Rectal smooth muscle tissue (tissue), 1 donor: Measurements from ENCODE around the gene COG1.

Experiments
- H3K27ac ChIP-seq: one replicate; pipeline ENCODE4 v1.7.0; 2013; ENCODE audit warnings: low read depth, low read length, inconsistent platforms
- H3K27me3 ChIP-seq: one replicate; pipeline ENCODE4 v1.7.0; 2013; ENCODE audit warnings: low read length; ENCODE audit not compliant: control insufficient read depth, insufficient read depth
- H3K36me3 ChIP-seq: one replicate; pipeline ENCODE4 v1.7.0; 2013; ENCODE audit warnings: low read length; ENCODE audit not compliant: control insufficient read depth, insufficient read depth
- H3K4me1 ChIP-seq: one replicate; pipeline ENCODE4 v1.7.0; 2013; ENCODE audit warnings: low read length; ENCODE audit not compliant: control insufficient read depth, insufficient read depth
- H3K4me3 ChIP-seq: one replicate; pipeline ENCODE4 v1.7.0; 2013; ENCODE audit warnings: low read length
- H3K9ac ChIP-seq: one replicate; pipeline ENCODE4 v1.7.0; 2013; ENCODE audit warnings: low read length

The COG1 gene

DNA sequence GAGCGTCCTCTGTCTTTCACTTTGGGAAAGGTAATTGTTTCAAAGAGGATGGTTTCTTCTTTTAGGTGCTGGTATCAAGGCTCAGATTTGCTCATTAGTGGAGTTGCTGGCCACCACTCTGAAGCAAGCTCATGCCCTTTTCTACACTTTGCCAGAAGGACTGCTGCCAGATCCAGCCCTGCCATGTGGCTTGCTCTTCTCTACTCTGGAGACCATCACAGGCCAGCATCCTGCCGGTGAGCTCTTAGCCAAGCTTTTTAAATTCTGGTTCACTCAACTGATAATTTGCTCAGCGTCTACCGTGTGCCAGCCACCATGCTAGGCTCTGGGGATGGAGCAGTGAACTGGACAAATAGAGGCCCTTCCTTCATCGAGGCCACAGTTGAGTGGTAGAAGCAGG is 4.3 kb downstream of the COG1 start:
- Histone ChIP-seq H3K4me3 (no peak overlapping the region), H3K4me1 (peaks cover 6% of the 10 kb centered on the region), H3K36me3 (peaks cover 43% of the 10 kb centered on the region), H3K9ac (no peak overlapping the region), H3K27me3 (no peaks in the 10 kb centered on the region), H3K27ac (no peak overlapping the region)

DNA sequence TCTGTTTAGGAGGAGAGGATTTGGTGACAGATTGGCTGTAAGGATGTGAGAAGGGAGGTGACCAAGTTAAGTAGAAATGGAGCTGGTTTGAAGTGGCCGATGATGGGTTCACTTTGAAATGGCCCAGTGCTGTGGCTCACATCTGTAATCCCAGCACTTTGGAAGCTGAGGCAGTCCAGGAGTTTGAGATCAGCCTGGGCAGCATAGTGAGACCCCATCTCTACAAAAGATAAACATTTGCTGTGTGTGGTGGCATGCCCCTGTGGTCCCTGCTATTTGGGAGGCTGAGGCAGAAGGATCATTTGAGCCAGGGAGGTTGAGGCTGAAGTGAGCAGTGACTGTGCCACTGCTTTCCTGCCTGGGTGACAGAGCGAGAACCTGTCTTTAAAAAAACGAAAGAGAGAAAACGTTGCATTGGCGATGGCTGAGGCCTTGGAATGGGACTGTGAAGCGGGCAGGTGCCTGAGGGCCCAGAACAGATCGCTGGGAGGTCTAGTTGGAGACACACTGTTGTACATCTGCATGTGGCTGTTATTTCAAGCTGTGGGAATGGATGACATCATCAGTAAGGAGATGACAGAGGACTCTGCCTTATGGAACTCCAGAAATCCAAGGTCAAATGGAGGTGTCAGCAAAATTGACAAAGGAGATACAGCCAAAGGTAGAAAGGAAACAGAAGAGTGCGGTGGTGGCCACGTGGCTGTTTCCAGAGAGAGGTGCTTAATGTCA is 5.5 kb downstream of the COG1 start:
- no peak overlapping the region for H3K4me3 ChIP-seq
- no peaks in the 10 kb centered on the region for H3K27me3 ChIP-seq
- H3K4me1 ChIP-seq = peaks cover 6% of the 10 kb centered on the region
- H3K36me3 ChIP-seq = peaks cover 49% of the 10 kb centered on the region
- no peak overlapping the region for H3K9ac ChIP-seq
- no peak overlapping the region for H3K27ac ChIP-seq

DNA sequence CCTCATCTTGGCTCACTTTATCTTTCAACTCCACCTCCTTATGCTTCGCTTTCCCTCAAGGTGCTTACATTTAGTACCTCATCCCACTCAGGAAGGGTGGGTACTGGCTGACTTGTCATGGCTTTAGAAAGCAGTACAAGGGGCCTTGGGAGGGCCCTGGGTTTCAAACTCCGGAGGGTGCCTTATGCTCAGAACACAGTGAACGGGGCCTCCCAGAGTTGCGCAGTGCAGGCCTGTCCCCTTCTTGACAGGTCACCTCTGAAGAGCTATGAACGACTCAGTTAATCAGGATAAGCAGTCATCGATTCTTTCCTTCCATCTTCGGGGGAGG is 6.0 kb downstream of the COG1 start:
- Histone ChIP-seq H3K27me3 (no peaks in the 10 kb centered on the region), H3K4me3 (no peak overlapping the region), H3K4me1 (peaks cover 1% of the 10 kb centered on the region), H3K27ac (no peak overlapping the region), H3K36me3 (peaks cover 50% of the 10 kb centered on the region), H3K9ac (no peak overlapping the region)

DNA sequence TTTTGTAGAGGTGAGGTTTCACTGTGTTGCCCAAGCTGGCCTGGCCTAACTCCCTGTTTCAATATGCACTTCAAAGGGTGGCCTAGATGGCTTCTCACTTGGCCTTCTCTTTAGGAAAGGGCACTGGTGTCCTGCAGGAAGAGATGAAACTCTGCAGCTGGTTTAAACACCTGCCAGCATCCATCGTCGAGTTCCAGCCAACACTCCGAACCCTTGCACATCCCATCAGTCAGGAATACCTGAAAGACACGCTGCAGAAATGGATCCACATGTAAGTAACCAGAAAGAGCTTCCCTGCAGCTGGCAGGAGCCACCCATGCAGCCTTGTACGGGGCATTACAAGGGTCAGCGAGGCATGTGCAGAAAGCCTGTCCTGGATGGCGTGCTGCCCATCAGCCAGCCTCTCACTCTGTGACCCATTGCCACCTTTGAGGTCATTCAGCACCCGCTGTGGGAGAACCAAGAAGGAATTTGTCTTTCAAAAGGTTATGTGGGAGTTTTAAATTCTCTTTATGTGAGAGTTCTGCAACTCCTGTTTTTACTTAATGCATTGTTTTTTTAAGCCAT is 7.0 kb downstream of the COG1 start:
- Histone ChIP-seq H3K36me3 (peaks cover 53% of the 10 kb centered on the region), H3K27ac (no peak overlapping the region), H3K4me1 (no peaks in the 10 kb centered on the region)

DNA sequence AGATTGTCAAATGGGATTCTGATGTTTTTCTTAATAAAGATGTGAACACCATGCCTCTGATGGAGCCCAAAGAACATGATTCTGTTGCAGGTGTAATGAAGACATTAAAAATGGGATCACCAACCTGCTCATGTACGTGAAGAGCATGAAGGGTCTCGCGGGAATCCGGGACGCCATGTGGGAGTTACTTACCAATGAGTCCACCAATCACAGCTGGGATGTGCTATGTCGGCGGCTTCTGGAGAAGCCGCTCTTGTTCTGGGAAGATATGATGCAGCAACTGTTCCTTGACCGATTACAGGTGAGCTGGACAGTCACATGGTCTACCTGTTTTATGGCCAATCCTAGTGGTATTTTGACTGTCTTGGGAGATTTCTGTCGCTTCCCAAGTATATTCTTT is 7.6 kb downstream of the COG1 start:
- Histone ChIP-seq H3K27ac (no peak overlapping the region), H3K4me3 (no peak overlapping the region), H3K36me3 (peaks cover 56% of the 10 kb centered on the region), H3K27me3 (no peaks in the 10 kb centered on the region), H3K9ac (no peak overlapping the region), H3K4me1 (no peaks in the 10 kb centered on the region)

More for the DNA sequence above, 7.0 kb downstream of the COG1 start:
- no peak overlapping the region for H3K4me3 ChIP-seq
- no peak overlapping the region for H3K9ac ChIP-seq
- no peaks in the 10 kb centered on the region for H3K27me3 ChIP-seq

GRCh38 chr17:73201215-73202069 is 8.6 kb downstream of the COG1 start:
- Histone ChIP-seq H3K27me3 (no peaks in the 10 kb centered on the region), H3K9ac (no peak overlapping the region), H3K4me3 (no peak overlapping the region), H3K27ac (no peak overlapping the region), H3K36me3 (peaks cover 62% of the 10 kb centered on the region), H3K4me1 (no peaks in the 10 kb centered on the region)

DNA sequence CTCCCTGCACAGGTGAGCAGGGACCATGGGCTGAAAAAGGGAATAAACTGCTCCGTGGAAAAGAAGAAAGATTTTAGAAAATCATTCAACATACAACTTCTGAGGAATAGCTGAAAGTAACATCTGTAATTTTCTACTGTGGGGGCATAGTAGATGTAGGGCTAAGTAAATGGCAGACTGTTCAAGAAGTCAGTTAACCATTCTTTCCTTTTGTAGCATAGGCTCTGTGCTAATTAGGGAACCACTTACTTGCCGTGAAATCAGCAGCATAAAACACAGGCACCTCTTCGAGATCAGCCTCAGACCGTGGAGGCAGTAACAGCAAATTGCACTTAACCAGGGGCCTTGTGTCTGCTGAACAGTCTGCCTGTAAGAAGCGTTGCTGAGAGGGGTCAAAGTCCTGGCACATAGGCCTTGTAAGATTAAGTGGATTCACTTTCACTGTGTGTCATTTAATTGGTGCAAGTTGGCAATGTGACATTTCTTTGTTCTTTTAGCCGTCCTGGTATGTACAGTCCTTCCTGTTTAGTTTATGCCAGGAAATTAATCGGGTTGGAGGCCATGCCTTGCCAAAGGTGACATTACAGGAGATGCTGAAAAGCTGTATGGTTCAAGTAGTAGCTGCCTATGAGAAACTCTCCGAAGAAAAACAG is 10.4 kb downstream of the COG1 start:
- no peak overlapping the region for H3K27ac ChIP-seq
- H3K4me1 ChIP-seq = no peaks in the 10 kb centered on the region
- H3K27me3 ChIP-seq = no peaks in the 10 kb centered on the region
- H3K9ac ChIP-seq = no peak overlapping the region
- peaks cover 52% of the 10 kb centered on the region for H3K36me3 ChIP-seq
- no peak overlapping the region for H3K4me3 ChIP-seq

DNA sequence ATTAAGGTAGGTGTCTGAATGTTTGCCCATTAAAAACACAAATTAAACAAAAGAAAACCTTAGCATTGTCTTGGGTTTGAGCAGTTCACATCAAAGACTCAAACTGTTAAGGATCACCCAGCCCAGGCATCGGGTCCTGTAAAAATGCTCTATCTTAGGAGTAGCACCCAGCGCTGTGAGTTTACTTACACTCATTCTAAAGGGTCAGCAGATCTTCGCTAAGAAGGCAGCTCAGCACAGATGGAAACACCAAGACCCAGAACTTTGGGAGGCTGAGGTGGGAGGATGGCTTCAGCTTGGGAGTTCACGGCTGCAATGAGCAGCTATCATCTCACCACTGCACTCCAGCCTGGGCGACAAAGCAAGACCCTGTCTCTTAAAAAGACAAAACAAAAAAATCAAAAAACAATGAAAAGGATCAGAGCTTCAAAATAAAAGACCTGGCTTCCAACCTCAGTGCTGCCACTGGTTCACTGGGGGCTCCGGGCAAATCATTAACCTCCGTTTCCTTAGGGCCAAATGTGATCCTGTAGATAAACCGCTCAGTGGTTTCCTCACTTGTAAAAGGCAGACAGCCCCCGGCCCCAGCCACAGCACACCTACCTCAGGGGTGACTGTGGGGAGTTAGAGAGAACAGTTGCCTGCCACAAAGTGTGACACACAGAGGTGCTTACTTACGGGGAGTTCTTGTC is 11.1 kb downstream of the COG1 start:
- Histone ChIP-seq H3K9ac (no peak overlapping the region), H3K36me3 (peaks cover 53% of the 10 kb centered on the region)

GRCh38 chr17:73205459-73205961 is 12.7 kb downstream of the COG1 start:
- Histone ChIP-seq H3K4me1 (no peaks in the 10 kb centered on the region), H3K27me3 (no peaks in the 10 kb centered on the region), H3K9ac (no peak overlapping the region), H3K36me3 (peaks cover 40% of the 10 kb centered on the region), H3K4me3 (no peak overlapping the region), H3K27ac (no peak overlapping the region)

More for the DNA sequence above, 11.1 kb downstream of the COG1 start:
- no peaks in the 10 kb centered on the region for H3K4me1 ChIP-seq
- no peak overlapping the region for H3K27ac ChIP-seq
- no peak overlapping the region for H3K4me3 ChIP-seq
- H3K27me3 ChIP-seq = no peaks in the 10 kb centered on the region

GRCh38 chr17:73208139-73208827 is 15.4 kb downstream of the COG1 start:
- H3K9ac ChIP-seq = no peak overlapping the region
- no peak overlapping the region for H3K27ac ChIP-seq
- H3K36me3 ChIP-seq = peaks cover 22% of the 10 kb centered on the region
- H3K4me3 ChIP-seq = no peak overlapping the region
- H3K27me3 ChIP-seq = no peaks in the 10 kb centered on the region
- no peaks in the 10 kb centered on the region for H3K4me1 ChIP-seq

DNA sequence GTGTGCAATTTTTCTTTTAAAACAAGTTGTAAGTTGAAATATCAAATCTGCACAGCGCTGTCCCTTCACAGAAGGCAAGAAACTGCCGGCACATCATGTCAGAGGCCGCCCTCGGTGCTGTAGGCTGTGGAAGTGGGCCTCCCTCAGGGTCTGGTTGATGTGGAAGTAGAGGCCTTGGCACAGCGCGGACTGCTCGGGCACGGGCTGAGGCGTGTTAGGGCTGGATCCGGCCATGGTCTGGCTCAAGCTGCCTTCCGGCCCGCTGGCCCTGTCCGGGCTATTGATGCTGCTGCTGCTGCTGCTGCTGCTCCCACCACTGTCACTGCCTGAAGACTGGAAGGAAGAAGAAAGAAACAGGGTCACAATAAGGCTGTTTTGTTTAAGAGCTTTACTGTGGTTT is 16.6 kb downstream of the COG1 start:
- Histone ChIP-seq H3K27me3 (no peaks in the 10 kb centered on the region), H3K36me3 (peaks cover 17% of the 10 kb centered on the region), H3K4me3 (no peak overlapping the region), H3K4me1 (no peaks in the 10 kb centered on the region), H3K27ac (no peak overlapping the region), H3K9ac (no peak overlapping the region)
